Astrocyte (in vitro differentiated cells and primary cell): ENCODE data around the gene CCDC81.

Source experiments
- CTCF ChIP-seq: IDR thresholded peaks from 2 replicates; pipeline ENCODE4 v1.5.1; 2011; ENCODE audit warnings: low read depth, mild to moderate bottlenecking, inconsistent platforms, low read length, moderate library complexity; ENCODE audit not compliant: insufficient read depth
- EZH2 ChIP-seq: IDR thresholded peaks from 2 replicates; pipeline ENCODE4 v1.6.1; 2012; ENCODE audit warnings: mild to moderate bottlenecking, low read length, inconsistent platforms; ENCODE audit not compliant: insufficient read depth

- TF ChIP-seq CTCF = no peak
- TF ChIP-seq EZH2 = no peak
These were observed 90.0 kb downstream of the CCDC81 start for GRCh38 chr11:86464509-86465221.
